NCI-H2227 (cell line): ENCODE measurements around the gene ERC2.
"Not testable (repeated sequence)": the region's sequence is repeated elsewhere in the genome, so short reads cannot be mapped to it uniquely, and the experiment has no call there.

Experiments
- DNase-seq: peaks from one replicate; lab custom pipeline; 2025; ENCODE audit not compliant: unreplicated experiment; lab: John Stamatoyannopoulos, UW

ERC2 gene

GRCh38 chr3:56019490-56020146, 448.6 kb downstream of the ERC2 start:
- DNase-seq, result no peak

DNA sequence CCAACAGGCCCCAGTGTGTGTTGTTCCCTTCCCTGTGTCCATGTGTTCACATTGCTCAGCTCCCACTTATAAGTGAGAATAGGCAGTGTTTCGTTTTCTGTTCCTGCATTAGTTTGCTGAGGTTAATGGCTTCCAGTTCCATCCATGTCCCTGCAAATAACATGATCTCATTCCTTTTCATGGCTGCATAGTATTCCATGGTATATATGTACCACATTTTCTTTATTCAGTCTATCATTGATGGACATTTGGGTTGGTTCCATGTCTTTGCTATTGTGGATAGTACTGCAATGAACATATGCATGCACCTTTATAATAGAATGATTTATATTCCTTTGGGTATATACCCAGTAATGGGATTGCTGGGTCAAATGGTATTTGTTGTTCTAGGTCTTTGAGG, 452.9 kb downstream of the ERC2 start:
- DNase-seq, result not testable (repeated sequence)

DNA sequence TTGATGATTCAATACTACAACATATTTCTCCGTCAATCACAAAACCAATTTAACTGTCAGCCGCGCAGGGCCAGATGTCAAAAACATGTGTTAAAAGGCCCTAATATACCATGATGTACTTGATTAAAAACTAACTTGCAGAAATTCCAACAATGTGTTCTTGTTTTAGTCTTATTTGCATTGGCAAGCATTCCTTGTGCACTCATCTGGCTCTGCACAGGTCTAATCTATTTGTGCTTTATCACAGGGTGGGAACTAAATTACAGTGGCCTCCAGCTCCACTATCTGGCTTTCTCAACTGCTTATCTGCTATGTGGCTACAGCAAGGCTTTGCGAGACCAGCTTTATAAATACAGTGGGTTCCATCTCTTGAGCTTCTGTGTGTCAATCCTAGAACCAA, 455.5 kb downstream of the ERC2 start:
- no peak for DNase-seq

DNA sequence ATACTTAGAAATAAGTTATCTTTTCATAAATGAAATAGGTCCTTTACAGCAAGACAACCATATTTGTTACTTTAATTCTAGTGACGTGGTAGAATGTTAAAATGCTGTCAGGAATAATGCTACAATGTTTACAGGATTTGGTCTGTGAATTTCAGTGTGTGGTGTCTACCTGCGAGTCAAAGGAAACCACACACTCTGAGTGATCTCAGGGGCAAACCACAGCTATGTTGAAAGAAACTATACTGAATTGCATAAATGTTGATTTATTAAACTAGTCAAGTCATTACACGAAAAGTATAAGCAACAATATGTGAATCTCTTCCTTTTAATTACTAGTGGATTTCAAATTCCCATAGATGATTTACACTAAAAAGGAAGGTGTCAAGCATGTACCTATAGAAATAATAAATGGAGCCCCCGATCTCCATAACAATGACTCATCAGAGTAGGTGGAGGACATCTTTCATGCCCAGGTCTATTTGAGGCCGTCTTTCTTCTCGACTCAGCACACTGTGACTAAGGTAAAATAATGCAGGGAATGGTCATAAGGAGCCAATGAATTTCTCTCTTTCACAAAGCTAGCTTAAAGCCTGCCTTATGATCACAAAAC, 463.0 kb downstream of the ERC2 start:
- no peak for DNase-seq

- DNase-seq, result no peak
Measured at GRCh38 chr3:56003129-56003528, 465.1 kb downstream of the ERC2 start.

GRCh38 chr3:56001991-56002390, 466.3 kb downstream of the ERC2 start:
- no peak for DNase-seq

DNA sequence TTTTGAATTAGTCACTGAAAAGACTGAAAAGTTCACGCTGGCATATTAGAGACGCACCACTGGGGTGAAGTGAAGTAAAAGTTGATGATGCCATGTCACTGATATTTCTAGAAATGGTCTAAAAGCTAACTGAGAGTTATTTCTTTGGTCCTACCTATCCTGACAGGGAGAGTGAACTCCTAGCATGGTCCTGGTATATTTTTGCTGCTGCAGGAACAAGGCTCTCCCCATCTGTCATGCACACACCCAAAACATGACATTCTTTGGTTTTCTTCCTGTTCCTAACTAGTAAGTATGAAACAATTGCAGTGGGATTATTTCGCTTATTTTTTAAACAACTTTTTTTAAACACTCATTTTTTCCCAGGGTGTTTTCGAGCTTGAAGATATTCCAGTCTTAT, 466.7 kb downstream of the ERC2 start:
- no peak for DNase-seq

GRCh38 chr3:55989366-55989765, 478.9 kb downstream of the ERC2 start:
- no peak for DNase-seq

- DNase-seq, result no peak
Measured at GRCh38 chr3:55988905-55989304, 479.4 kb downstream of the ERC2 start.

GRCh38 chr3:55984626-55985025, 483.6 kb downstream of the ERC2 start:
- DNase-seq, result no peak

DNA sequence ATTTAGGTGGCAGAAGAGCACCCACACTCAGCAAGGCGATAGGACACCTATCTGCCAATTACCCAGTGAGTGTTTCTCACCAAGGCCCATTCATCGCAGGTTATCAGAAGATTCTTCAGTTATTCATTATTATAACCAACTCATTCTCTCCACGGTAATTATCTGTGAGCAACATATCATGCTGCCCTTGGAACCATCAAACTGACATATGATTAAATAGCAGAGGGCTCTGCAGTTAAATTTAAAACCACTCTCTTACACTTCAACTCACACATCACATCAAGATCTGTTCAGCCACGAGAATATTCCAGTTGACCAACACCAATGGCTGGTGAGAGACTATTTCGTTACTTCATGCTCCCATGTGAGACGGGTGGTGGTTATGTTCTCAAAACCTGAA, 489.3 kb downstream of the ERC2 start:
- DNase-seq, result no peak

DNA sequence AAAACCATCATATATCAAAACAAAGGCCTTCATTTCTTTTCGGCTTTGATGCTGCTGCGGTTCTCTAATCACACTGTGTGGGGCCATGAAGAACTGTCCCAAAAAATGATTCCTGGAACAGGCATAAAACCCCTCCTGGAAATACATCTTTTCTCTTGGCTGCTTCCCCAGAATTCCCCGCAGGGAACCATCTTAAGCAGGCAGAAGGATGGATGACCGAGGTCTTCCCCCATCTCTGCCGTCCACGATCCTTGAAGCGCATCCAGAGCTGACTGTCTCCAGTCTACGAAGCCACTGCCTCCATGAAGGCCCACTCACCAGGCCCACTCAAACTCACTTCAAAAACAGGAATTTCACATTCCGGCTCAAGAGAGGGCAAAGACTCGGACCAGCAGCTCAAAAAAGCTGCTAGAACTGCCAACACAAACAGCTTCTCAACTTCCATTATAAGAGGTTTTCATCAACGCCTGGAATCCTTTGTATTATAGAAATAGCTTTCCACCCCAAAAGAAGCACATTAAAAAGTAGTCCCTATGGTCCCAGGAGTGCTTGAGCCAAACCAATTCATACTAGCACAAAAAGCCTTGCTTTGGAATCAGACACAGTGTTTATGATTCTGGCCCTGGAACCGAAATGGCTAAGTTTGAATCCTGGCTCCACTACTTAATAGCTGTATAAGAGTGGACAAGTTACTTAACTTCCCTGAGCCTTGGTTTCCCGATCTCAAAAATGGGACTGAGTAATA, 493.7 kb downstream of the ERC2 start:
- DNase-seq, result no peak

GRCh38 chr3:55969634-55970033, 498.6 kb downstream of the ERC2 start:
- DNase-seq, result no peak

DNA sequence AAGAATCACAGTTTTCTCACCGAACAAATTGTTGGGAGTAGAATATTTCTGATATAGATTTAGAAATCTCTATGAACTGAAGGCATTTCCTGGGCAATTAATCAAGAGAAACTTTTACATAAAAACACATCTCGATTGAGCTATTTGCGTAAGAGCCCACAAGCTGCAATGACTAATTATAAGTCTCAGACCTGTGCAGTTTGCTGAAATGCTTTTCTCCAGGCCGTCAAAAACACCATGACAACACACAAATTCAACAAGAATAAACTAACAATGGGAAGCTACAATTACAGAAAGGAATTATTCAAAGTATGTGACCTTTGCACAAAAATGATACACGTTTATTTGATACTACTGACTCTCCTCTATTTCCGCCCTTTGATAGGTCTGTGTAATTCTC, 499.9 kb downstream of the ERC2 start:
- DNase-seq, result no peak

GRCh38 chr3:55966566-55966965, 501.7 kb downstream of the ERC2 start:
- no peak for DNase-seq

DNA sequence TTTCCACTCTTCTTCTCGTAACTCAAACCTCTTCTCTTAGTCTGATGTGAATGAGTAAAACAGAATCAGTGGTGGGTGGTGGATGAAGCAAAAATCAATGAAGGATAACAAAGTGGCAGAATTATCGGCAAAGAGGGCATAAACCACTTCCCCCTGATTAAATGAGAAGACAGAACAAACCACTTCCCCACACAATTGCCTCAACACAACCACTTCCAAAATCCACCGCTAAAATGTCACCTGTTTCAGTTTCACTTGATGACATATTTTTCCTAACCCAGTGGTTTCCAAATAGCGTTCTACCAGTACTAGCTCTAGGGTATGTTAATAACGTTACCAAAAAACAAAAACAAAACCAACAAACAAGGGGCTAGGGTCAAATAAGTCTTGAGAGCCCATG, 502.5 kb downstream of the ERC2 start:
- DNase-seq, result no peak

DNA sequence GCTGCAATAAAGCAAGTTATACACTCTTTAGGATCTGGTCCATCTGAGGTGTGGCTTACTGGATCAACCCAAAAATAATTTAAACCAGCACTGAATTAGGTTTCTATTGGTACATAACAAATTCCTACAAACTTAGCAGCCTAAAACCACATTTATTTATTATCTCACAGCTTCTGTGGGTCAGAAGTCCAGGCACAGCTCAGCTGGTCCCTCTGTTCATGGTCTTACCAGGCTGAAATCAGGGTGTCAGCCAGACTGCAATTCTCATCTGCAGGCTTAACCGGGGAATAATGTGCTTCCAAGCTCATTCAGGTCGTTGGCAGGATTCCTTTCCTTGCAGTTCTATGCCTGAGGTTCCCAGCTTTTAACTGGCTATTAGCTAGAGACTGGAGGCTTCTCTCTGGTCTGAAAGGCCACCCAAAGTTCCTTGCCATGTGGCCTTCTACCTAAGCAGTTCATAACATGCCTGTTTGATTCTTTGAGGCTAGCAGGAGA, 503.7 kb downstream of the ERC2 start:
- no peak for DNase-seq

- peak; percentile 4 for DNase-seq
Measured at GRCh38 chr3:55963601-55964000, 504.7 kb downstream of the ERC2 start.

GRCh38 chr3:55959471-55960080, 508.7 kb downstream of the ERC2 start:
- no peak for DNase-seq

- DNase-seq, result no peak
Measured at GRCh38 chr3:55958605-55959004, 509.7 kb downstream of the ERC2 start.

GRCh38 chr3:55955891-55956477, 512.3 kb downstream of the ERC2 start:
- DNase-seq, result no peak
